AML-193 (cell line): ENCODE data around the gene SPINT3.
A peak's percentile ranks its signal among the peaks of the same experiment; 100 is the strongest.

Experiments used
- DNase-seq, 2 experiments: peaks; one replicate each; lab custom pipeline; 2025; lab: John Stamatoyannopoulos, UW

The SPINT3 gene

GRCh38 chr20:45515147-45515913, at the start of gene SPINT3:
SPINT3 (minus strand) TSS chr20:45515622; CDS start chr20:45515608, 14 bp downstream.
- no peak for DNase-seq

GRCh38 chr20:45564760-45565276, 49.4 kb upstream of the SPINT3 start:
- no peak for DNase-seq

GRCh38 chr20:45555198-45555597, 39.8 kb upstream of the SPINT3 start:
- DNase-seq: no peak

DNA sequence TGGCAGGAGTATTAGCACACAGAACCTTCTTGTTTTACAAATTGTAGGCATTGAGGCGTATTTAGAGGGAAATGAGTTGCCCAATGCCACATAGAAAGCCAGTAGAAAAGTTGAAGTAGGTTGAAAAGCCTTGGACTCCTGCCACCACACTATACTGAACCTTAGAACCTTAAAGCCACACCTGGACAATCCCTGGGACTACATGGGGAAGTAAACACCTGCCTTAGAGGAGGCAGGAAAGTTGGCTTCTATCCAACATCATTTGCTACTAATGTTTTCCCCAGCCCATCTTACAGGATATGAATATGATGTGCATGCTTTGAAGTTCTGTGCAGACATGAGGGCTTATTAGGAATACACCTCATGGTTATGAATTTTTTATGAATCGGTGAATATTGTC, 37.0 kb upstream of the SPINT3 start:
- no peak for DNase-seq

- DNase-seq: no peak
Observed at GRCh38 chr20:45550765-45551164, 35.3 kb upstream of the SPINT3 start.

GRCh38 chr20:45548410-45548809, 33.0 kb upstream of the SPINT3 start:
- no peak for DNase-seq

GRCh38 chr20:45547206-45547770, 31.9 kb upstream of the SPINT3 start, which contains the start of gene EPPIN:
EPPIN (minus strand) TSS chr20:45547401; CDS start chr20:45547357, 44 bp downstream.
- DNase-seq: no peak

- peak in 1 of 2 experiments; percentile 7 for DNase-seq
Observed at GRCh38 chr20:45545754-45546453, 30.5 kb upstream of the SPINT3 start.

GRCh38 chr20:45545351-45545750, 29.9 kb upstream of the SPINT3 start:
- DNase-seq: no peak

DNA sequence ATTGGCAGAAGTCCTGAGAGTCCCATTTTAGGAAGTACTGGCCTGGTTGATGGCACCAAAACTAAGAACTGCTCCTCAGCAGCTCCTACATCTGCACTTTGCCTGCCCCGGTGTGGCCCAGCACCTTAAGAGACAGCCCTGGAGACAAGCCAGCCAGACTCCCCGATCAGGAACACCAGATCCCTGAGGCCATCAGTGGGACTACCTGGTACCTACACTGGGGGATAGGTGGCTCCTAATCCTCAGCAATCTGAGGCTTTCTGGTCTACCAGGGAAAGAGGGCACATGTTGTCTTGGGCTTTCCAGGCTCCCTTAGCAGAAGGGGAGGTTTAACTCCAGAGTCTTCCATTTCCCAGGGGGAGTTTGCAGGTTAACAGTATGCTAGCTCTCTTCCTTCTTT, 24.0 kb upstream of the SPINT3 start, which contains the start of gene WFDC6:
Gene WFDC6 (minus strand): TSS at position 101 of the 400 bp plus-strand sequence. CDS start 75 bp downstream, at position 26.
- no peak for DNase-seq

DNA sequence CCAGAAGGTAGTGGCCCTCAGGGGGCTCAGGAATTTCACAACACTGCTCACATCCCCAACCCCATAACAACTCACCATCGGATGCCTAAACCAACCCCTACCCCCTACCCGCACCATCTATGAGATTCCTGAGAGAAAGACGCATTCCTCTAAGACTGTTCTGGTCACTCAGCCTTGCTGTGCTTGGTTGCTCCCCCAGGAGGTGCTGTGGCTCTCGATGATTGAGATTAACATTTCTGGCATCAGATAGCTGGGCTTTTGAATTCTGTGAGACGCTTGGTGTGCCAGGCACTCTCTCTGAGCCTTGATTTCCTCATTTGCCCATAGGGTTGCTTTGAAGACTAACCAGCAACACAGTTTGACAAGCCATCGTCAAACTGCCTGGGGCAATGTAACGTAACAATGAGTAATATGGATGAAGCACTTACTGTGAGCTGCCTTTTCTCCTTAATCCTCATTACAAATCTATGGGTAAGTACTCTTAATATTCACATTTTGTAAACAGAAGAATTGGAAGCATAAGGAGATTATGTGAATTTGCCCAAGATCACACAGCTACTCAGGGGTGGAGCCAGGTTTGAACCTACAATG, 22.9 kb upstream of the SPINT3 start:
- no peak for DNase-seq

DNA sequence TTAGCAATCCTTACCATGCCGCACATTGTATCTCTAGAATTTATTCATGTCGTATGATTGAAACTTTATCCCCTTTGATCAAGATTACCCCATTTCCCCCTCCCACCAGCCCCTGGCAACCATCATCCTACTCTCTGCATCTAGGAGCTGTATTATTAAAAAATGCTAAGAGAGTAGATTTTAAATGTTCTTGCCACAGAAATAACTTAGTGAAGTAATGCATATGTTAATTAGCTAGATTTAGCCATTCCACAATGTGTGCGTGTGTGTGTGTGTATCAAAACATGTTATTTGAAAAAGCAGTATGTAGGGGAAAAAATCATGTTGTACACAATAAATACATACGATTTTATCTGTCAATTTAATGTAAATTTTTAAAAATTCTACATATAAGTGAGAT, 11.9 kb upstream of the SPINT3 start:
- DNase-seq: no peak

DNA sequence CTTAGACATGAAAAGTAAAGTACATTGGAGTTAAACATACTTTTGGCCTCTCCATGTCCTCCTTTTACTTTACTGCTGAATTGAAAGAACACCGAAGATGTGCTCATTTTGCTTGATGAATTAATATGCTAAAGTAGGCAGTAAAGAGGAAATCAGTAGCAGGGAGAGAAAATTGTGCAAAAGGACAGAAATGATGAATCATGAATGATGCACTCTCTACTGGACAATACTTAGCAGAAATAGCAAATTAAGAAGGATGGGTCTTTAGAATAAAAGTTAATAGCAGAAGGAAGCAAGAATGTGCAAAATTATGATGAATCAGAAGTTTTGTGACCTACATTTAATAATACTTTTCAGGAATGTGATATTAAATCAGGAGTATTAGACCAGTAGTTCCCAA, 8.4 kb upstream of the SPINT3 start:
- no peak for DNase-seq

GRCh38 chr20:45518282-45518681, 2.9 kb upstream of the SPINT3 start:
- no peak for DNase-seq

DNA sequence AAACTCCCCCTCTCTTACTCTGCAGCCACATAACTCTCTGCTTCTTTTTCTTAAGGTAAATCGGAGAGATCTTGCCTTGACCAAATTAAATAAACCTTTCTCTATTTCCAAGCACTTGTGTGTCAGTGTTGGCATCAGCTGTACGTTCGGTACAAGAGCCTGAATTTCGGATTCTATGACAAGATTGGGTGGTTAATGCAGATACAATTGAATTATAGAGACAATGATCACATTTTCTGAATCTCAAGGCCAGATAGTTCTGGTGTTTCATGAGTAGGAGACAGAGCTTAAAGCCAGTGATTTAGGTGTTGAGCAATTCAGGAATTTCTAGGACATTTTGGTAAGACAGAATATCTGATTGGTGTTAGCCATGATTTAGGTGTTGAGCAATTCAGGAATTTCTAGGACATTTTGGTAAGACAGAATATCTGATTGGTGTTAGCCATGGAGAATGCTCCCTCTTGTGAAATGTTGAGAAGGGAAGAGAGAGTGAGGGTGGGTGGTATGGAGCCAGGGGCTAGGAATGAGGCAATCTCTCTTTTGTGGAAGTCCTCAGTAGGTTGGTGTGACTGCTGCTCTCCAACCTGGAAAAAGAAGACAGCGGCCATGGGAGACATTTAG, 5.1 kb downstream of the SPINT3 start:
- DNase-seq: no peak

- no peak for DNase-seq
Observed at GRCh38 chr20:45509091-45509490, 6.3 kb downstream of the SPINT3 start.

- DNase-seq: no peak
Observed at GRCh38 chr20:45508068-45508886, 7.1 kb downstream of the SPINT3 start.

DNA sequence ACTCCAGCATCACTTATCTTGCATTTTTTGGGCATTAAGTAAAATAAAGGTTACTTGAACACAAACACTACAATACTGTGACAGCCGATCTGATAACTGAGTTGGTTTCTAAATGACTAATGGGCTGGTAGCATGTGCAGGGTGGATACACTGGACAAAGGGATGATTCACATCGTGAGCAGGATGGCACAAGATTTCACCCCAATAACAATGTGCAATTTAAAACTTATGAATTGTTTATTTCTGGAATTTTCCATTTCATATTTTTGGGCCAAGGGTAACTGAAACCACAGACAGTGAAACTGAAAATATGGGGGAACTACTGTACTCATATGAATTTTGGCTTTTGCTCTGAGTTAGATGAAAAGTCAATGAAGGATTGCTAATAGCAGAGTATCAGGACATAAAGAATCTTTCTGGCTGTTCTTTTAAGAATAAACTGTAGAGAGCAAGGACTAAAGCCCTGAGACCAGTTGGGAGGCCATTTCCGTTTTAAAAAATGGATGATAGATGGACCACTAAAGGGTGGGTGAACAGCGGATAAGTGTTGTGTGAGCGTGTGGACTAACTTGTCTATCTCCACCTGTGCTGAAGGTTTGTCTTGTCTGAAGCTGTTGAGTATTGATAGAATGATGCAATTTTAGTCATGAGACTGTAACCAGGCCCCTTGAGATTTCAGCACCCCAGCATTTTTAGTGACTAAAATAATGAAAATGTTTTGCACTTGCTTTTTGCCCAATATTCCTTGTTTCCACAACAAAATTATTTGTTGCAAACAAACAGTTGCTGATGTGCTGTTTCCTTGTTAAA, 8.2 kb downstream of the SPINT3 start:
- DNase-seq: no peak

DNA sequence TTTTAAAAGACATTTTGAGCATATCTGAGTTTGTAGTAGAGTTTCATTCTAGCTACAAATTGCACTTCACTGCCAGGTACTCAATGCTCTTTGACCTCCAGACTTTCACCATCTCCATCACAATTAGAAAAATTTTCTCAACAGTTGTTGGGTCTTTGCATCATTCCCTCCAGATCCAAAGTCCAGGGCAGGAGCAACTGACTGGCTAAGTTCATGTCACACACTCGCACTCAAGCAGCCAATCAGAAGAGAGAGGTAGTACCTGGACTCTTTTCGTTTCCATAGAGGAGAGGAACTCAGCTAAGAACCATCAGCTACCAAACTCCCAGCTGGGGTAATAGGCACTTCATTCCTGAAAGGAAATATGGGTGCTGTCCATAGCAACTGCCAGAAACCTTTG, 9.0 kb downstream of the SPINT3 start:
- DNase-seq: no peak

DNA sequence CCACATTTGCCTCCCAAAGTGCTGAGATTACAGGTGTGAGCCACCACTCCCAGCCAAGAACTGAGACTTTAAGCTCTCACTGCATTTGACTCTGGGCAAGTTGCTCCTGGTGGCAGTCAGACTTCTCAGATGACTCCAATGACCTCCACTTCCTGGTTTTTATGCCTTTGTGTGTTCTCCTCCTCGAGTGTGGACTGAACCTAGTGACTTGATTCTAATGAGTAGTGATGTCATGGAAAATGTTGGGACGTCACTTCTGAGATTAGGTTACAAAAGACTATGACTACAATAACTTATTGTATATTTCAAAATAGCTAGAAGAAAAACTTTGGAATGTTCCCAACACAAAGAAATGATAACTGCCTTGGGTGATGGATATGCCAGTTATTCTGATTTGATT, 12.0 kb downstream of the SPINT3 start:
- DNase-seq: no peak
